Islet of Langerhans (tissue), 1 donor: Measurements from ENCODE around the gene HTR4.
"Not testable (repeated sequence)": the region's sequence is repeated elsewhere in the genome, so short reads cannot be mapped to it uniquely, and the experiment has no call there.

Experiments
- FAIRE-seq: peaks from one replicate; lab custom pipeline; 2011; peaks lifted over from hg19 to GRCh38; lab: Jason Lieb, UNC

HTR4 gene

DNA sequence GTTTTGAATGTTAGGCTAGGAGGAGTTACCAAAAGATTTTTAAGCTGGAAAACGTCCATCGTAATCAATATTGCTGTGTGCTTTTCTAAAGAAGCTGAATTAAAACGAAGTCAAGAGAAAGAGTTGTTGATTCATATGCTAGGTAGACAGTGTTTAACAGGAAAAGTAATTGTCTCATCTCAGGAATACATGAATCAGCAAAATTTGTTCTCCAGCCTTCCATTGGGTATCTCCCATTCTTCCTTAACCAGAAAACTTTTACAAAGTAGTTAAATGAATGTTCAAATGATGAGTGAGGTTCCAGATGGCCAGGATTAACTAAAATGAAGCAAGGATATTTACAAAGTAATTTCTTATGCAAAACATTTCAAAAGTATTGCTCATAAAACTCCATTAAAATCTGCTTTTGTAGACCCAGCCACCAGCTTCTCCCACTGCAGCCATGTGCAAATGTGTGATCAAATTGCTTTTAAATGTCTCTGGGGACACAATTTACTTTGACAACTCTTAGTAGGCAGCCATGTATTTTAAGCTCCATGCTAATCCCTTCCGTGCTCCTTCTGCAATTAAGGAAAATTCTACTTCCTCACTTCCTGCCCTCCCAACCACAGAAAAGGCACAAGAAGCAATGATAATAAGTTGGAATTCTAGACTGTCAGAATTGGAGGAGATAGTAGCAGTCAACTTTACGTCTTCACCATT is 121.2 kb downstream of the HTR4 start:
- no peak for FAIRE-seq

DNA sequence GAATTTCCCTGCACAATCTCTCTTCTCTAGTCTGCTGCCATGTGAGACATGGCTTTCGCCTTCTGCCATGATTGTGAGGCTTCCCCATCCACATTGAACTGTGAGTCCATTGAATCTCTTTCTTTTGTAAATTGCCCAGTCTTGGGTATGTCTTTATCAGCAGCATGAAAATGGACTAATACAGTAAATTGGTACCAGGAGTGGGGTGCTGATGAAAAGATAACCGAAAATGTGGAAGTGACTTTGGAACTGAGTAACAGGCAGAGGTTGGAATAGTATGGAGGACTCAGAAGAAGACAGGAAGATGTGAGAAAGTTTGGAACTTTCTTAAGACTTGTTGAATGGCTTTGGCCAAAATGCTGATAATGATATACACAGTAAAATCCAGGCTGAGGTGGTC is 124.9 kb downstream of the HTR4 start:
- FAIRE-seq, result not testable (repeated sequence)

DNA sequence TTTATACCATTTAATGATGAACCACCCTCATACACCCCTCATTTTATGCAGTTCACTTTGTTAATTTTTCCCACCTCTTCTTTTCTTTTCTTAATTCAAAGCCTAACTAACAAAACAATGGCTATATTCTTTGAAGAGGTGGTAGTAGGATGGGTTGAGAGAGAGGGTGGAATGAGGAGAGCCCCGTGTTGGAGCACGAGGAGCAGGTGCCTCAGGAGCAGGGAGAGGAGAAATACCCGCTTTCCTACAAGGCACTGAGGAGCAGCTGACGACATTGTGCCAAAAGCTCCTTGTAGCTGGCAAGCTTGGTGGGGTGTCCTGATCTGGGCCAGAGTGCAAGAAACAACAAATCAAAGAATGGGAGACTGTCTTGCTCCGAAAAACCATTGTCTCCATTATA is 129.6 kb downstream of the HTR4 start:
- FAIRE-seq, result no peak

DNA sequence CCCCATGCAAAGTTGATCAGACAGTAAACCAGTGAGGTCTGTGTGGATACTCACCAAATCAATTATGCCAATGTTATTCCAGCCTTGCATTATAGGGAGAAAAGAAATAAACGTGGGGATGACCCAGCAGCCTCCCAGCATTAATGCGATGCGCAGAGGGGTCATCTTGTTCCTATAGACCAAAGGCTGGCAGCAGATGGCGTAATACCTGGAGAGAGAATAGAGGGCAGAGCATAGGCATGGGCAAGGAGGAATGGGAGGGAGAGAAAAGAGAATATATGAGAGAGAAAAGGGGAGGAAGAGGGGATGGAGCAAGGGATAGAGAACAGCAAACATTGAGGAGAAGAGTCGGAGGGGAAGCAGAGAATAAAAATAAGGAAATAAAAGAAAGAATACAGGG is 131.2 kb downstream of the HTR4 start:
- FAIRE-seq, result no peak

DNA sequence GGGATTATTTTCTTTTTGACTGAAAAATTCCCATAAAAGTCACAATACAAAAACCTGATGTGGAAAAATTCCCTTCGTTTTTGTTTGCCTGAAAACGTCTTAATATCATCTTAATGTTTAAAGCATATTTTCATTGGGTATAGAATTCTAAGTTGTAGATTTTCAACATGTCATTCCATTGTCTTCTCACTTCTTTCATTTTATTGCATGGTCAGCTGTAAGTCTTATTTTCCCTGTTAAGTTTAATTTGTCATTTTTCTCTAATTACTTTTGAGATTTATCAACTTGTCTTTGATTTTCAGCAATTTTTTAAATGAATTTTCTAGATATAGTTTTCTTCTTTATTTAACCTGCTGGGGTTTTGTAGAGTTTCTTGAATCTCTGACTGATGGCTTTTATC is 138.9 kb downstream of the HTR4 start:
- no peak for FAIRE-seq

DNA sequence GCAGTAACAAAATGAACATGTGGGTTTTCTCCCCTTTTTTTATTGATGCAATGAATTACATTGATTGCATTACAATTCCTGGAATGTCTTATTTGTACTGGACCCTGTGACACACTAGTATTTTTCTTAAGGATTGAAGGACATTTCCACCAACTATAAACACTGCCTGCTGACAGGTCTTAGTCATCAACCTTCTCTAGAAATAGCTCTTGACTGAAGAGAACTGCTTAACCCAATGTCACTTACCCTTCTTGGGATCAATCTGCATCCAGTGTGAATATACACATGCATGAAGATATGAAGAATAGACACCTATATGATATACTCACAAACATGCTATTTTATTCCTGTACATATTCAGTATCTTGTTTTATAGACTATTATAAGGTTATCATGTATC is 140.0 kb downstream of the HTR4 start:
- no peak for FAIRE-seq

DNA sequence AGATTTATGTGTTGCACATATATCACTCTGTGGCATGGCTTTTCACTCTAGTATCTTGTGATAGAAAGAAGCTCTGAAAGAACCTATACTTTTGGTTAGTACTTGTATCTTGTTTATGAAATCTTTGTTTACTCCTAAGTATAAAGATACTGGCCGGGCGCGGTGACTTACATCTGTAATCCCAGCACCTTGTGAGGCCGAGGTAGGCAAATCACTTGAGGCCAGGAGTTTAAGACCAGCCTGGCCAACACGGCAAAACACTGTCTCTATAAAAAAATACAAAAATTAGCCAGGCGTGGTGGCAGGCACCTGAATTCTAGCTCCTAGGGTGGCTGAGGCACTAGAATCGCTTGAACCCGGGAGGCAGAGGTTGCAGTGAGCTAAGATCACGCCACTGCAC is 141.8 kb downstream of the HTR4 start:
- FAIRE-seq, result no peak

DNA sequence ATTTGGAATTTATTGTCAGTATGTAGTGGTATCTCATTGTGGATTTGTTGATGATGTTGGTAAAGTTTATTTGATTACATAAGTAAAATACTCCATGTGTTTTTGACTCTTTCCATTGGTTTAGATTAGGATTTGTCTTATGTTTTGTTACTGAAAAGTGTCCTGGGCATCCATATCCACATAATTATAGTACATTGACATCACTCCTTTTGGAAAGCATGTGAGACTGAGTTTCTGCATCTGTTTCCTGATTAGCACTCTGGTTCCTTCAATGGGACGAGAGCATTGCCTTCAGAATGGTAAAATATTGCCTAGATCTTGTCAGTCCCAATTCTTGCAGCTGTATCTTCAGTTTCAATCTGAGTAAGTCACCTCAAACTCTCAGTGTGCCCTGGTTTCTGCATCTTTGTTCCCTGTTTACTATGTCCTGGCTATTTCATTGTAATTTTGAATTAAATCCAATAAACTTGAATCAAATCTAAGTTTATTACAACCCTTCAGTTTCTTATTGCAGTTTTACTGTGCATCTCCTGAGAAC is 142.4 kb downstream of the HTR4 start:
- FAIRE-seq, result no peak

DNA sequence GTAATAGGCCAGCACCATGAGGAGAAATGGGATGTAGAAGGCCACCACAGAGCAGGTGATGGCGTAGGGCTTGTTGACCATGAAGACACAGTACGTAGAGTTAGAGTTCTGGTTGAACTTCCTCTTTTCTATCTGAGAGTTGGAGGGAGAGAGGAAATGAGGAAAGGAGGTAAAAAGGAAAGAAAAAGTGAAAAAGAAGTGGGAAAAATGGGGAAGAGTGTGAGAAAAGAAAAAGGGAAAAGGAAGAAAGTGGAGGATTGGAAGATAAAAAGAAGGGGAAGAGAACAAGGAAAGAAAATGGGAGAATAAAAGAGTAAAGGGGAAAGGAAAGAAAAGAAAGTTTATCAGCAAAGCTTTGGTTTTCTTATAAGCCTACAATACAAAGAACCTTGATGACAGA is 144.4 kb downstream of the HTR4 start:
- FAIRE-seq, result no peak

DNA sequence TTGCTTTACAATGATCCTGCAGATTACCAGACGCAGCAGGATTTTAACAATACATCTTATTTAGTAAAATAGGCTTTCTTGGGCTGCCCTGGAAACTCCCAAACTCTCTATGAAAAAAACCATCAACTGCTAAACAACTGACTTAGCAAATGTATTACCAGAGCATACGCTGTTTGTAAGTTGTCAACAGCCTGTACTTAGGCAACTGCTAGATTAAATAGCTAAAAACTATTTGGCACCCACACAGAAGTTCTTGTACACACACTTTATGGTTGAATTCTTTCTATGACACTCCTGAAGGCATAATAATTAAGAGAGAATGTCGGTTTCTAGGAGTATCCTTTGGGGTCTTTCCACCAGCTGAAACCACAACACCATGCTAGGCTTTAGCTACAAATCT is 146.7 kb downstream of the HTR4 start:
- FAIRE-seq, result no peak

DNA sequence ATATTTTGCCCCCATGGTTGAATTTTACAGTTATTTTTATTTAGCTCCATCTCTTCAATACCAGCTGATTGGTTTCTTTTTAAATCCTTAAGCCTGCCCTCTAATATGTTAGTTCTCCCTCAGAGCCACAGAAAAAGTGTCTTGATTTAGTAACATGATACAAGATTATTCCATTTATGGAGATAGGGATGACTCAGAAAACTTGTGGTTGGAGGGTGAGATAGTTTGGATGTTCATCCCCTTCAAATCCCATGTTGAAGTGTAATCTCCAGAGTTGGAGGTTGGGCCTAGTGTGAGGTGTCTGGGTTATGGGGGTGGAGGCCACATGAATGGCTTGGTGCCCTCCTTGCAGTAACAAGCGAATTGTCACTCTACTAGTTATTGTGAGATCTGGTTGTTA is 154.9 kb downstream of the HTR4 start:
- no peak for FAIRE-seq

DNA sequence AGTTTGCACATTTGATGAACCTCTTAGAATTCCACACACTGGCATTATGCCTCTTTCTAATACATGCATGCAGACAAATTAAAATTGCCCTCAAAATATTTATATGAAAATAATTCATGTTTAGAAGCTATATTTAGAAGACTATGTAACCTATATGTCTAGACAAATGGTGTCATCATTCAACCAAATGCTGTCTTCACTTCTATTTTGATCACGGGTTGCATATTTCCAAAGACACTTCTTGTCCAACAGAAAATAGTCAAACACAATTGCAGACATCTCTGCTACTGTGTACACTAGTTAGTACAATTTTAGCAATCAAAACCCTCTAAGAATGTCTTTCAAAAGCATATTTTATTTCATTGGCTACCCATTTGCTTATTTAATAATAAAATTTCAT is 156.6 kb downstream of the HTR4 start:
- no peak for FAIRE-seq

DNA sequence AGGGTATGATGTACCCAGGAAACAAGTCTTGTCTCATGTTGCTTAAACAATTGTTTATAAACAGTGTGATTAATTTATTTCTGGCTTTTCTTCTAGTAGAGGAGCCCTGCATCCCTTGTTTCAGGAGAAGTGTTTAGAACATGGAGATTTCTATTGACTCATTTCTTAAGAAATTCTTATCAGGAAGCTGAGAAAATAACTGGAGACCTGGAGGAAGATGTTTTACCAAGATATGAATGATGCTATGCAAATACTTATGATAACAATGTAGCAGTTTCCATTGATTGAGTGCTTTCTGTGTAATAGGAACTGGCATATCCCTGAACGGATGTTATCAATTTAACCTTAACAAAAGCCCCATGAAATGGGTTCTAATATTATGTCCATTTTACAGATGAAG is 162.0 kb downstream of the HTR4 start:
- FAIRE-seq, result no peak

DNA sequence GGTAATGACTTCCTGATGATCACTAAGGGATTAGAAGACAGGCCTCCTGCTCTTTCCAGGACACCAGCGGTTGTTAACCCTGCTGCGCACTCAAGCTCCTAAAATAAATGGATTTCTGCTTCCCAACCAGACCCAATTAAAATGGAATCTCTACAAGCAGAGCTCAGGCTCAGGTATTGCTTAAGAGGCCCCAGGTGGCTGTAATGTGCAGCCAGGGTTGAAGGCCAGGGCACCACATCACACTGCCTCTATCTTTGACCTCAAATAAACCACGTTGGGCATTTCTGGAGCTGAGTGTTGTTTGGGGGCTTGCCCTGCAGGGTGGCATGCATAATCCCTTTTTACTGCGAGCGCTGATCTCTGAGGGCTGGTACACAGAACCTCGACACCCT is 162.5 kb downstream of the HTR4 start:
- FAIRE-seq, result no peak

DNA sequence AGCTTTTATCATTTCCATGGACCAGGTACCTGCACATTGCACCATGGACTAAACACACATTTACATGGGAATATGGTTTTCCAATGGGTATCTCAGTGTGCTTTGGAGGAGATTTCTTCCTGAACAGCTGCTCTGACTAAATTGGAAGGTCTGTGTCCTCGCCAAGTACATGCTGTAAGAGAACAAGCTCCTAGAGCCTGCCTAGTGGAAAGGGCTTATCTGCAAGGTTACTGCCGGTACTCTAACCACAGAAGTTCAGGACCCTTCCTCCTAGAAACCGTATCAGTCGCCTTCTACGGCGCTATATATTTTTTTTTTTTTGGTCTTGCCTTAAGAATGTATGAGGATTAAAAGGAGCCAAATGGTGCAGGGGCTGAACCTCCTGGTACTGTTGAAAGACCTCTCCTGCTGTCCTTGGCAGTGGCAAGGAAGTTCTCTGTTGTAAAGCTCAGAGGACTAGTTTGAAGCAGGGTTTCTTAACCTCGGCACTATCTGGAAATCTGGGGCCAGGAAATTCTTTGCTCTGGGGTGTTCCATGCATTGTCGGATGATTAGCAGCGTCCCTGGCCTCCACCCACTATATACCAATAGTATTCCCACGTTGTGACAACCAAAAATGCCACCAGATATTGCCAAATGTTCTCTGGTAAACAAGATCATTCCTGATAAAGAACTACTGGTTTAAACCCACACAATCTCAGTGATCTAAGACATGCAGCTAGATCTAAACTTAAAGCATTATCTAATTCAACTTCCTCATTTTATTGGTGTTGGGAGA is 163.1 kb downstream of the HTR4 start:
- FAIRE-seq, result no peak

DNA sequence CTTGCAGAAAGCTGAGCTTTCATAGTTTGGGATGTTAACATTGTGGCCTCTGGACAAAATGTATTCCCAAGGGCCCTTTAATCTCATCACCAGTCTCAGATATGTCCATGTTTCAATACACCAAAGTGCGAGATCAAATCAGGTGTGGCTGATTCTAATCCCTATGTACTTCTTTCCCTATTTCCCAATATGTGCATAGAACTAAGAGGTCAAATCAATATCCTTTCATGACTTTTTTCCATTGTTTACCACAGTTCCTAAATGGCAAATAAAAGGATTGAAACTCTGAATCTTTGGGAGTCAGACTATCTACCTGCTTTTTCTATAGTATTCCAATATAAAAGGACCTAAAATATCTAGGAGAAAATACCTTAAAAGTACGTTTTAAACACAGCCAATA is 165.6 kb downstream of the HTR4 start:
- no peak for FAIRE-seq

DNA sequence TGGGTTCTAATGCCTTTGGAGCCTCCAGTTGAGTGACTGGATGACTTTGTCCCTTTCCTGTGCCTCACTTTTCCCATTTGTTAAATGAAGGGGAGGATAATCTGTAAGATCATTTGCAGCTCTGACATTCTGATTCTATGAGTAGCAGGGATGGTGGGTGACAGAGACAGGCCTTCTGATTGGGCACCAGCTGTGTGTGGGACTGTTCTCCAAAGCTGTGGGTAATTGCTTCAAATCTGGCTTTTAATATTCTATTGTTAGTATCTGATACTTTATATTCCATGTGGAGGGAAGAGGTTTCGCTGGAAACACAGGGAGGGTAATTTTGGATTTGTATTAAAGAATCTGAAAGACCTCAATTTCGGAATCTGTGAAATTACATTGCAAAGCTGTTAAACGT is 167.9 kb downstream of the HTR4 start:
- FAIRE-seq, result no peak

DNA sequence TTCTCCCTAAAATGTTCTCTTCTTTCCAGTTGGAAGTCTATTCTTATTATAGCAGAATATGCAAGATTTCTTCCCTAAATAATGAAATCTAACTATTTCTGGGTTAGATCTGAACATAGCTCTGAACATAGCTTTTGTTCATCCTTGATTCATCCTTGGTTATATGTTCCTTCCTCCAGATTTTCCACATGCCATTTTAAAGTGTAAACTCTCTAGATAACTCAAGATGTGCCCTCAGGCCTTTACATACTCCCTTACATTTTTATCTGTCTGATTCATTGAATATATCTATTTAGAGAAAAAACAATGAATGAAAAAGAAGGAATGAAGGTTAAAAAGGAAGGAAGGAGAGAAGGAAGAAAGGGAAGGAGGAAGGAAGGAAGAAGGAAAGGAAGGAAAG is 169.7 kb downstream of the HTR4 start:
- FAIRE-seq, result no peak

DNA sequence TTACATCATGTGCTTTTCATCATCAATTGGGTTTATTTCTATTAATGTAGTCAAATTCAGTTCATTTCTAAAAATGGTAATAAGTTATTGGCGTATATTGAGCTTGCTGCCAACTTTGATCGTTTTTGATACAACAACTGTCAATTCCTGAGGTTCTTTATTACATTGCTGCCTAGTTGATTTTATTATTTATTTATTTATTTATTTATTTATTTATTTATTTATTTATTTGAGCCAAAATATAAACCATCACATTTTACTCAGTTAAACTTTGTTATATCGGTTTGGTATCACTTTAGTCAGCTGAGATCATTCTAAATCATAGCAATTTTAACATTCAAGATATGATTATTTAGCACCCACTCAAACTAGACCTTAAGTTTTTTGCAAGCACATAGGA is 170.6 kb downstream of the HTR4 start:
- no peak for FAIRE-seq

DNA sequence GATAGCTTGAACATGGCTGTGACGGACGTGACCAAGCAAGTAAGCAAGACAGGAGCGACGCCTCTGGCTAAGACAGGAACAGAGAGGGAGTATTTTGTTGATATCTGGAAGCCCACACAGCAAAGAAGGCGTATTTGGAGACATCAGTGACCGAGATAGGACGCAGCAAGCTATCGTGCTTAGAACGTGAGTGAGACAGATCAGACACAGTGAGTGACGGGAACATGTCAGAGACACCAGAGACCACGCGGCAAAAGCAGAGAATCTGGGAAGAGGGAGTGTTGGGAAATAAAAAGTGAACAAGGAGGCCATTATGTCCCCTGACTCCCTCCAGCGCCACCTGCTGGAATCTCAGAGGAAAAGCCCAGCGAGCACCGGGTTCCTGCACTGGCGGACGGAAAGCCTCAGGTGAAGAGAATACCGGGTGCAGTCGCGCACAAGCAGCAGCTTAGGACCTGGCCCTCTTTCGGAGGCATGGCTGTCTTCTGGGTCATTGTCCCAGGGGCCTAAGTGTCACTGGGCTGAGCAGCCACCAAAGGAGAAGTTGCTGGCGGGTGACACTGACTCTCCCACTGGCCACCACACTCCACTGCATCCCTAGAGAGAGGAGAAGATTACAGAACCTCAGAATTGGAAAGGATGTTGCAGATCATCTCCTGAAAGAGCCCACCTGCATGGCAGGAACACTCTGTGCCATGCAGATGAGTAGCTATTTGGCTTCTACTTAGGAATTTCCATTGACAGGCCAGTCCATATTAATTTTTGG is 171.4 kb downstream of the HTR4 start:
- FAIRE-seq, result no peak

DNA sequence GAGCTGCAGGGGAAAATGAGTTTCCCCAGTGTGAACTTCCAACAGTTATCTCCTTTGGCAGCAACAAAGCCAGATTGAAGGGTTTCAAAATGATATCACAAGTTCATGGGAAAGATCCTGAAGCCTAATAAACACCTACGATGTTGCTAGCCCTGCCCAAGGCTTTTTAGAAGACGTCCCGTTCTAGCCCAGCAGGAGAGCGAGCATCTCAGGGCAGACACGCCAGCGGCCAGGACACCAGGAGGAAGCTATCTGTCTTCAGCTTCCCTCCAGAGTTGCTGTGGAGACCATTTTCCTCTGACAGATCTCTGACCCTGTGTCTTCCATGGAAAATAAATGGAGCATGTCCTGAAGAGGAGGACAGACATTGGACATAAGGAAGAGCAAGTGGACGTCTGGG is 172.1 kb downstream of the HTR4 start:
- no peak for FAIRE-seq

DNA sequence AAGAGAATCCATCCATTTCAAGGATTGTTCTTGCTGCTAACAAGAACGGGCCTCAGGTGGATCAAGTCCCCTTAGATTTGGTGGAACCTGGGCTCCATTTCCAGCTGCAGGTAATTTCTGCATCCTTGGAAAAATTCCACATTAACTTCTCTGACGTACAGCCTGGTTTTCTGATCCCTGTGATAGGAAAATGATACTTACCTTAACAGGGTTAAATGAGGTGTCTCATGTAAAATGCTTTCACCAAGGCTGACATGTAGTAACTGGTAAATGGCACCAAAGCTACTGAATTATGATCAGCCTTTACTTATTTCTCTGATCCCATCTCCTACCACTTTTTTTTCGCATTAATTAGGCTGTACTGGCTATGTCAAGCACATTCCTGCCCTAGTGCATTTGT is 176.9 kb downstream of the HTR4 start:
- peak; percentile 79 for FAIRE-seq

DNA sequence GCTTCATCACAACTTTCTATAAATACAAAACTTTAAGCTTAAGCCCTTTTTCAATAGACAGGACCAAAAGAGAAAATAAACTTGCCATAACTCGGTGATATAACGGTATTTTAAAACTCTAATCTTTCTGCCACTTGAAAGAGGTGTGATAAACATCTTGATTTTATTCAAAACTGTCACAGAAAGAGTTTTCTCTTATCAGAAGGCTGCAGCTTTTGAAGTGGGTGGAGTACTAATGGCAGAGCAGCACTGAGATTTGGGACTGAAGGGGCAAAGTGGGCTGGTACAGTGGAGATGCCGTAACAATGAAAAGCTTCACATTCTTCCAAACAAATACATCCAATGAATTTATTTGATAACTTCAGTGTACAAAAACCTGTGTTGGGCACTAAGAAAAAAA is 178.0 kb downstream of the HTR4 start:
- no peak for FAIRE-seq
